ENCODE results near the gene SORBS2.
A peak's percentile ranks its signal among the peaks of the same experiment; 100 is the strongest.

Gene SORBS2

DNA sequence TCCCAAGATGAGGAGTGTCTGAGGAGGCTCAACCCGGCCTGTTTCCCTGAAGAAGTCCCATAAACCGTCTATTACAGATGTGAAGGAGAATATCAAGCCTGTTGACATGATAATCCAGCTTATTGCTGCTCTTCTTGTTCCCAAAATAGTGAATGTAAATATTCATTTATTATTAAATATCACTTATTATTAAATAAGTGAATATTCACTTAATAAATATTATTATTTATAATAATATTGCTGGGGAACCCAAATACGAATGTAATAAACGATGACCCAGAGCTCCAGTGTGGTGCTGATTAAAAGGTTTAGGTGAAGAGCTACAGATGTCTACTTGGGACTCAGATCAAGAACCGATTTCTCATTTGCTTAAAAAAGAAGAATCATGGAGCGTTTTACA lies 23.8 kb upstream of the SORBS2 start:
- no peak for DNase-seq

DNA sequence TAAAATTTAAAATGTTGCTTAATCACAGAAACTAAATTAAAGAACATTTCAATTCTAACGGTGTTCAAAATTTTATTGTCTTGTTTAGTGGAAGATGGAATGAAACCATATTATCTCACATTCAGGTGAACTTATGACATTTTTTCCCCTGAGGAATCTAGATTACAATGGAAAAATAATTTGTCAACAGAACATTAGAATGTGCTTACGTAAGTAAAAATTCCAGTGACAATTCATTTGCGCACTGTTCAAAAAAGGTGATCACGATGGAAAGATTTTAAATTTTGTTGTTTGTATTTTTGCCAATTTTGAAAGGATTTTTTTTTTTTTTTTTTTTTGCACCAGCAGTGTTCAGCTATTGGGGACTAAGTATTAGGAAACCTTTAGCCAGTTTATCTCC lies 23.3 kb upstream of the SORBS2 start:
- no peak for DNase-seq

DNA sequence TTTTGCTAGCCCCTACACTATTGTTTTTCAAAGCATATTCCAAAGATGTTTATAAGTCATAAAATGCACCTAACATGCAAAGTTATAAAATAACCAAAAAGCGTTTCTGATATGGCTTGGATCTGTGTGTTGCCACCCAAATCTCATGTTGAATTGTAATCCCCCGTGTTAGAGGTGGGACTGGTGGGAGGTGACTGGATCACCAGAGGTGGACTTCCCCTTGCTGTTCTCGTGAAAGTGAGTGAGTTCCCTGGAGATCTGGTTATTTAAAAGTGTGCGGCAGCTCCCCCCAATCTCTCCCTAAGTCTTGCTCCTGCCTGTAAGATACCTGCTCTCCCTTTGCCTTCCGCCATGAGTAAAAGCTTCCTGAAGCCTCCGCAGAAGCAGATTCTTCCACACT lies 22.8 kb upstream of the SORBS2 start:
- DNase-seq, result no peak

DNA sequence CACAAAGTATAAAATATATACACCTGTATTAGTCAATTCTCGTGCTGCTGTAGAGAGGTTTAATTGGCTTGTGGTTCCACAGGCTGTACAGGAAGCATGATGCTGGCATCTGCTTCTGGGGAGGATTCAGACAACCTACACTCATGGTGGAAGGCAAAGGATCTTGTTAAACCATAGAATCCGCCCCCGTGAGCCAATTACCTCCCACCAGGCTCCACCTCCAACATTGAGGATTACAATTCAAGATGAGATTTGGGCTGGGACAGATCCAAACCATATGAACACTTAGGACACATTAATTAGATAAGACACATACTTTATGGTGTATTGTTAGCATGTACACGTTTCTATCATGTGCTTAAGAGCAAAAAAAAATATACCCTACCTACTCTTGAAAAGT lies 22.1 kb upstream of the SORBS2 start:
- DNase-seq, result peak; percentile 62

DNA sequence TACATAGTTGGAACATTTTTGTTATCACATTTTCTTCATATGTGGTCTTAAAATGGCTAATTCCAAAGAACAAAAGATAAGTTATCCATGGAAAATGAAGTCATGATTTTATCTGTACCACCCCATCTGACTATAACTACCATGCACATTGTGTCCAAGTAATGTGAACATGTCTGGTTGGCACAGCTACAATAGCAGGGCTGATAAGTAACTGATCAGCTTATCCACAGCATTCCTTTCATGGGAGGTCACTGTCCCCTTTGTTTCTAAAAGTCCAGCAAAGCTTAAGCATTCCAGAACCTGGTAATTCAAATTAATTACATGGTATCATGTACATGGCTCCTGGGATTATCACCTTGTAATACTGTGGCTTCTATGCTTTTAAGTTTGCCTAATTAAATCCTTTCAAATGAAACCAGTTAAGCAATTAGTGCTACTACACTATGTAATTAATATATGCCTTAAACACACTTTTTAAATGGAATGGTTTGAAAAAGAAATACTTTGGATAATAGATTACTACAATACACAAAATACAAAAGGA lies 21.1 kb upstream of the SORBS2 start:
- DNase-seq, result peak; percentile 1

DNA sequence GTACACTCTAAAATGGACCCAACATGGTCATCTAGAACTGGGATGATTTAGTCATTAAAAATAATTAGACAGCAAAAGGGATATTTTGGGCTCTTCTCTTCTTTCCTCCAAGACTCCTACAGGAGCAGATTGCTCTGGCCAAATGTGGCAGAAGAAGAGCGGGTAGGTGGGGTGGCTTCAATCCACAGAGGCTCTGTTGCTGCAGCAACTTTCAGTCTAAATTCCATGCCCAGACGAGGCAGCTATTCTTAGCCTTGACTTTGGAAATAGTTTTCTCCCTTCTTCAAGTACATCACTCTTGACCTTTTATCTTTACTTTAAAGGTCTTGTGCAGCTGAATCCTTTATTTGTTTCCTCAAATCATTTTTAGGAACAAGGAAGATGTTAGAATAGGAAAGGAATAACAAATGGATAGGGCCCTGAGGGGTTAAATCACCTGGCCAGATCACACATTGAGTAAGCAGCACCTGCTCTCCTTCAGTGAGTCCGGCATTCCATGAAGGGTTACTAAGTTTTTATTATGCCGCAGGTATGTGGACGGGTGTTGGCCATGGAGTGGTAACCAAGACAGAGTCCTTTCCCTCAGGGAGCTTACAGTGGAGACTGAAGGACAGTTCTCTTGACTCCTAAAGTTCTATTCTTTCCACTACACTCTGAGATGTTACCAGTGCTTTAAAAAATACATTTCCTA lies 19.3 kb upstream of the SORBS2 start:
- no peak for DNase-seq

DNA sequence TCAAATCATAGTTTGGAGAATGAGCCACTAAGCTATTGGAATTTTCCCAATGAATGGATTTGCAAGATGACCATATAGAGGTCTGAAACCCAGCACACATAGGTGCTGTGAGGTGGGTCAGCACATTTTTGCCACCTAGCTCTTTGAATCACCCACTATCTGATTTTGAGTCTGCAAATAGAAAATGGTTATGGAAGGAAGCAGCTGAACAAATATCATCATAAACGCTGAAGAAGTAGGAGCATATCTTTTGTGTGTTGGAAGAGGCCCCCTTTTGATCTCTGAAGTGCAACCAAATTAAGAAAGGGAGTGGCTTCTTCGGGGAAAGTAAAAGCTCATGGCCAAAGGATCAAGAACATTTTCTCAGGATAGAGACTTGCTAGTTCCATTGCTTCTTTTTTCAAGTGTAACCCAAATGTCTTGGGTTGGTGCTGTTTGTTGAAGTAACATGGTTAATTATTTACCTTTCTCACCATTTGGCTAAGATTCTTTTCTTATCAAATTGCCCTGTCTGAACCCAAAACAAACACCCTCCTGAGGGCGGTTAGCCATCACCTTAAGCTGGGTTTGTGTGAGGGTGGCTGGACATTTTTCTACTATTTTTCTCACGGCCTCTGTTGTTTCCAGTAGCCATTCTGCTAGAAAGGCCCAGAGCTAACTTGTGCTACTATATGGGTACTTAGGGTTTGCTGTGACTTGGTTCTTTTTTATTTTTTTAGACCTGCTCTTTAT lies 18.4 kb upstream of the SORBS2 start:
- no peak for DNase-seq

DNA sequence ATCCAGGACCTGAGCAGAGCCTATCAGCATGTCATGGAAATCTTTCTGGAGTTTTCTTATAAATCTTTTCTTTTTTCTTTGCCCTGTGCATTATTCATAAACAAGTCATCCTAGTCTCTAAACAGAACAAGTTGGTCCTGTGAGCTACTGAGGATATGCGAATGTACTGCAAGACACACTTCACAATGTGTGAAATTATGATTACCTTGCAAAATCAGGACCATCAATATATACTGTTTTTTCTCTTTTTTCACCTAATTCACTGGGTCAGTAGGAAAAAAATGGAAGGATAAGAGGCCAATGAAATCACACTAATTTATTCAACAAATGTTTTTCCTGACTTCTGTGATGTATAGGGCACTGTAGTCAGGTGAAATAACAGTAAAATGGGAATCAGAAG lies 14.4 kb upstream of the SORBS2 start:
- no peak for DNase-seq

DNA sequence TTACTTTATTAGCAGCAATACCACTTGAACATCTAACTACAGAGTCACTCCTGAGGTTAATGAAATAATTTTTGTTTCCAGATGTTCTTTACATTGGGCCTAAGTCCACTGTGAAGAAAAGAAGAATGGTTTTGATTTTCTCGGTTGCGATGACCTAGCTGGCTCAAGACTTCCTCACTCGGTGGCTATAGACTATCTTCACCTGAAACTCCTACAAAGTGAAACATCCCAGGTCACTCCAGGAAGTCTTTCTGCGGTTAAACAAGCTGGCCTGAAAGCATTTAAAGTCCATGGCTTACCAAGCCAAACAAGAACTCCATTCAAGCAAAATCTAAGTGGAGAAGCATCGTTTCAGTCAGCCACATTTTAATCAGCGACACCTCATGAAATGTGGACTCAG lies 13.7 kb upstream of the SORBS2 start:
- DNase-seq, result no peak

DNA sequence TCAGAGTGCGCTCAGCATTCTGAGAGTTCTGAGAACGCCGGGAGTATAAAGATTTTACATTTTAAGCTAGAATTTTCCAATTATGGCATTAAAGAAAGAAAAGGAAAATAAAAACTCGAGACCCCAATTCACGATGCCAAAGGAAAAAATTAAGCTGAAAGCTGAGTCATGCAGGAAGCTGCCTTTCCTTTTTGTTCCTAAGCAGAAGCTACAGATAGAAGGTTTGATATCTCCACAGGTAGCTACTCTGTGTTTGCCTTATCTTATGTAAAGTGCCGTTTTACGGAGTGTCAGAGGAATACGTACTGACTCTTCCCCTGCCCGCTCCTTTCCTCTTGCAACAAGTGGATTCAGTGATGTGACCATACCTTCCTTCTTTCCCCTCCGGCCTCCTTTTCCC lies 10.8 kb upstream of the SORBS2 start:
- DNase-seq, result no peak

DNA sequence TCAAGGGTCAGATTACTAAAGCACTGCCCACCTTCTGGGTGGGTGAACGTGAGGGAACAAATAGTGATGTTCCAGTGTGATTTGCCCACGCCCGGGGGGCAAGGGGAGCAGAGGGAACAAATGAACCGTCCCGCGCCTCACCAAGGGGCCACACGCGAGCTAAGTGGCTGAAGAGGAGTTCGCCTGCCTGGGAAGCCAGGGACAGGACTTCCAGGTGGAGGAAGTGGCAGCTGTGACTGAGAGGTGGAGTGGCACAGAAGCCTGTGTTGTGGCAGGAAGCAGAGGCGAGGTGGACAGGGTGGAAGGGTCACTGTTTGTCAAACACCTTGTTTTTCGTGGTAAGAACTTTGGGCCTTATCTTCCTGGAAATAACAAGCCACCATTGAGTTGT lies 9.0 kb upstream of the SORBS2 start:
- DNase-seq, result no peak

DNA sequence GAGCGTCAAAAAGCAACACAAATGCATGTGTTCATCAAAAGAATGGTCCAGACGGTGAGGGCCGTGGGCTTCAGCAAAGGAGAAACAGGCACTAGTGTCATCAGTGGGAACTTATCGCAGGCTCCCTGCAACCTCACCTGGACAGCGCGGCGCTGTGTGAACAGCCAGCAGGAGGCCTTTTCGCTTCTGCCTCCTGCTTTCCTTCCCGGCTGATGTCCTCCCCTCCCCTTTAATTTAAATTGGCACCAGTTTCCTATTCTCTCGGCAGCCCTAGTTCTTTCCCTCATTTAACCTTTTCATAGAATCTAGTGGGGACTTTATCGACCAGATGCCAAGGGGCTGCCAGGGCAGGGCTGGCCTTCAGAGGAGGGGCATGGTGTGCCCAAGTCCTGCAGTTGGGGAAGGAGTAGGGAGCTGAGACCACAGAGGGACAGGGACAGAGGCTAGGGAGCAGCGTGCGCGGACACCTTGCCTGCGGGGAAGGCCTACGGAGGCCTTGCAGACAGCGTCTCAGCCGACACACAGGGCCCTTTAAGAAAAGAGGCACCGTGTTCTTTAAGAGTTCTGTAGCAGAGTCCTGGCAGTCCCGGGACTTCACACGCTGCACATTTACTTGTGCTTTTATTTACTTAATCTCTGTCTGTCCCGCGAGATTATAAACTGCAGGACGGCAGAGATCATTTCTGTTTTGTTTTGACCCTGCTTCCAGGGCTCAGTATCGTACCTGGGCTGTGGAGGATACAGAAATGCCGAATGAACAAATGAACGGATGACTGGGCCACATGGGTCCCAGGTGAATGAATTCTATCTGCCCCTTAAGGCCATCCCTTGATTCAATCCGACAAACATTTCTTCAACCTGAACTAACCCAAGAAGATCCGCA lies 8.4 kb upstream of the SORBS2 start:
- DNase-seq, result no peak

DNA sequence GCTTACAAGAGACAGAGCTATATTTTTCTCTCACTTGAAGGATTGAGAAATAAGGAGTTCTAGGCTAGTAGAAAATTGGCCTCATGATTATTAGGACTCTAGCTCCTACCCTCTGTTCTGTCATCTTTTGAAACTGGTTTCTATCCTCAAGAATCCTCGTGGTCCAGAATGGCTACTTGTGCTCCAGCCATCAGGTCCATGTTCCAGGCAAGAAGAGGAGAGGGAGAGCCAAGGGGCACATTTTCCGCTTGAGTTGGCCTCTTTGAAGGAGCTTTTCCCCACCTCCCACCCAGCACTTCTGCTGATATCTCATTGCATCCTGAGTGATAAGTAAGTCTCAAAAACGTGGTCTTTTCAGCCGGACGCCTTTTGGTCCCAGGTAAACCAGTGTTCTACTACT lies 7.2 kb upstream of the SORBS2 start:
- DNase-seq, result no peak

DNA sequence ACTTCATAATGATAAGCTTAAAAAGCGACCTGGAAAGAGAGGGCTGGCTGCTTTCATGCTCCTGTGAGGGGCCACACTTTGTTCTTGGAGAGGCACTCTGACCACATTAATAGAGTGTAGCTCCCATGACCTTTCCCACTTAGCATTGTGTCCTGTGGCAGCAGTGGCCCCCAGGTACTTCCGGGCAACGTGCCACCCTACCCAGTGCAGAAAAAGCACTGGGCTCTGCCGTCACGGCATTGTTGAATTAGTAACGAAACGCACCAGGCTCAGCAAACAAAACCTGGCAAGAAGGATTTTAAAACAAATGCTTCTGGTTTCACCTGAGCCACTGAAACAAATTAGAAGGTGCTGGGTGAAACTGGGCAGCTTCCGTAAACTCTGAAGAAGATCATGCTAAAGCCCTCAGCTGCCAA lies 5.4 kb upstream of the SORBS2 start:
- no peak for DNase-seq

DNA sequence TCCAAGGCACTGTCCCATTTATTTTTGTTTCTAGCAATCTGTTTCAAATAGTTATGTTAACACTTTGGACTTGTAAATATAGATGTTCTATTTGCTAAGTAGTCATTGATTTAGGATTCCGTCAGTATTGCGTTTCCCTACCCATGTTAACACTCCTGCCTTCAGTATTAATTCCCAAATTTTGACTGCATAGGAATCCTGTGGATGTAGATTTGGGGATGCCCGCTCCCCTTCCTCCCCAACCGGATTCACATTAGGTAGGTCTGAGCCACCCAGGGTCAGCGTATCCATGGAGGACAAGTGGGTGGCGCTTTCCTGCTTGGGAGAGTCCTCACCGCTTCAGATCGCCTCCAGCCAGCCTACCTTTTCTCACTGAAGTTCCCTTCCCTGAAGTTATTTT lies 1.1 kb upstream of the SORBS2 start:
- no peak for DNase-seq

DNA sequence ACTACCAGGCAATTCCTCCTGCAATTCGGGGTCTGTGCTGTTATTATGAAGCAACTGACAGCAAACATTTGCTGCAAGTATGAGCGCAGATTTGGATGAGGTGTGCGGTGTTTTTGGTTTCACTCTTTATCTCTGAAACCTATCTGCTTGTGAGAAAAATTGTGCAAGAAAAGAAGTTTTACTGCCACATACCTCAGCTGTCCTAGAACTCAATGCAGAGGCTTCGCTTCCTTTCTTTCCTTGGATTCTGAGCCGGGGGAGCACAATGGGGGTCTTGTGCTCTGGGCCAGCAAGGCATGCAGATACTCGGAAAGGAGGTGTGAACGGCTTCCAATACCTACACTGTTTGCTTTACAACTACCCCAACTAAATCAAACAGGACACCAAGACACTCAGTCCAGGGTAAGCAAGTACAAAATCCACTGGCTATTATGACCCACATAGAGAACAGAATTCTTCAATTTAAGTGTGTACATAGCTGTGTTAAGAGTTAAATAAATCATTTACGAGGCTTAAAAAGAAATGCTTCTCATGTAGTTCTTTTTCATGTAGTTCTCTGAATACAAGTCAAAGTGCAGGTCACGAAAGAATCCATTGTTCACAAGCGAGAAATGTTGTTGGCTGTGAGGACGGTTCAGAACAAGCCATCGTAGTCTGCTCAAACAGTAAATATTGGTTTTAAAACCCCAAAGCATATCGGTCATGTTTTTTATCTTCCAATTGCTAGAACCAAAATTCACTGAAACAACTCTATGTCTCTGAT lies 1.1 kb downstream of the SORBS2 start:
- no peak for DNase-seq

DNA sequence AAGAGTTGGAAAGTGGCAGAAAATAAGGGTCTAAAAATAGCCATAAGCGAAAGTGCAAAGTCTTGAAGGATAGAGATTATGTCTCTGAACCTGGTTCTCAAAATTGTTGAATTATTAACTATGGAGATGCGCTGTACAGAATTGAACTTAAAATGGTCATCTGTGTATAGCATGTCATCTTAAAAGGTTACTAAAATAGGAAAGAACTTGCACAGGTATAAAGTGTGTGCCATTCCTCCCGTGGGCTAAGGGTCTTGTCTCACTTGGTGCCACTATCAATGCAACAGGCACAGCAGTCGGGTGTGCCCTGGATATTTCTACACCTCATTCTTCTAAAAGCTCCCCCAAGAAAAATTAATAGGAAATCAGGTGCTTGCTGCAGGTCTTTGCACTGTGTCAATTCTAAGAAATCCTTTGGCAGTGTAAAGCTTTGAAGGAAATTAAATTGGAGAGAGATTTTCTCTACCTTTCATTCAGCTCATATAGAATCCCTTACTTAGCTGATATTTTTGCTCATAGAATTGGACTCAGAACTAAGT lies 2.4 kb downstream of the SORBS2 start:
- DNase-seq, result no peak

DNA sequence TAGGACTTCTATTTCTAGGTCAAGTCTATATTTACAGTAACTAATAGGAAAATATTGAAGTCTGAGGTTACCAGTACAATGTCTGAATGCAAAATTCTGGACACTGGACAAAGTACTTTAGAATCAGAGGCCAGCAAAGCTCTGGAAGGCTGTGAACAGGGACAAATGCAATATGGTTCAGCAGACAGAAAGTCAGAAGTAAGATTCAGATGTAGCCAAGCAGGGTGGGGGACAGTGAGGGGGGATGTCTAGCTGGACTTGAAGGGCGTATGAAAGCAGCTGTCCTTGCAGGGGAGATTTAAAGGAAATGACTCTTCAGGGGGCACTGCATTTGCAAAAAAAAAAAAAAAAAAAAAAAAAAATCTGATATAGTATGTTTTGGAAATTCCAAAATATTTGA lies 2.9 kb downstream of the SORBS2 start:
- no peak for DNase-seq

DNA sequence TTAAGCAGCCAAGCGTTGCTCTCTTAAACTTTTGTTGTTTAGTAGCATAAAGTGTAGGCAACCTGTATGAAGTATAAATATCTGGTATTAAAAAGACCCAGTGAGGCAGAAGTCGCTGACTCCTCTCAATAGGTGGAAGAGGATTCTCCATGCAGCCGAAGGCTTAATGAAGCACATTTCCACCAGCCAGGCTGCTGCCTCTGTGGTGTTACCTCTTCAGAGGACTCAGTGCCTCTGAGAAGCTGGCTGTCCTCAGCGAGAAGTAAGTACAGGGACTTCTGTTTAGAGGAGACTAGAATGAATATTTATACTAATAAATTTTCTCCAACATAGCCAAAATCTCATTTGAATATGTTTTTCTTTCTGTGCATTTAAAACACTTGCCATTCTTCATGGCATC lies 6.0 kb downstream of the SORBS2 start:
- no peak for DNase-seq

DNA sequence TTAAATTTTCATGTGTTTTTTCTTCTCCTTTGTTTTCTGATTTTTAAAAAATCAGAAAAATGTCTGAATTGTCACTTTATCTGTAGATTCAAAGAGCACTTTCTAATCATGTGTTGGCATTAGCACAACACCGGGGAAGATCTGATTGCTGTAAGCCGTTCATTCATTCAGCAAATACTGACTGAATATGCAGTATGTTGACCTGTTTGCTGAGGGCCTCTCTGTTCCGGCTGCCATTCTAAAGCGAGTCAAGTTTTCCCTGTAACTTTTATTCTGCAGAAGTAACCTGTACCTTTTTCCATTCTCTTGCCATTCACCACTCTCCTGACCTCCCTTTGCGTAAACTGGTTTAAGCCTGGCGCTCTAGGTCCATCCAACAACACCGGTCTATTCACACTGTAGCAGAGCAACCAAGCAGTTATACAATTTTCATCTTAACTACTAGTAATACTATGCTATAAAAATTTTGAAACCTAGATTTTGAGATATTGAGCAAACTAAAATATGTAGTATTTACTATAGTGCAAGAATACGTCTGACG lies 6.7 kb downstream of the SORBS2 start:
- no peak for DNase-seq

DNA sequence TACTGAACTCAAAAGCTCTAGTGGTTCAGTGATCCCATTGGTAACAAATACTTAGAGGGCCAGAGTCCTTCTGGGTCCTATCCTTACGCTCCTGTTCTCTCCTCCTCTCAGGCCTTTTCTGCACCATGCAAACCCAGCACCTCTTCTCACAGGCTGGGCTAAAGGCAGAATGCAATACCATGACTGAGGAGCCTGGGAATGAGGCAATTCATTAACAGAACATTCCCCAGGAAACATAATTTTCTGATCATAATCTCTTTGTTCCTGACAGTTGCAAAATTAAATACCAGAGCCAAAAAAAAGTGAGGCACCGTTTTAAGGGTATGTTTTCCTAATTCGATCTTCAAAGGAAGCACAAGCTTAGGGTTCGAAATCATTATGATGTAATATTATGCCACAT lies 9.0 kb downstream of the SORBS2 start:
- DNase-seq, result no peak

DNA sequence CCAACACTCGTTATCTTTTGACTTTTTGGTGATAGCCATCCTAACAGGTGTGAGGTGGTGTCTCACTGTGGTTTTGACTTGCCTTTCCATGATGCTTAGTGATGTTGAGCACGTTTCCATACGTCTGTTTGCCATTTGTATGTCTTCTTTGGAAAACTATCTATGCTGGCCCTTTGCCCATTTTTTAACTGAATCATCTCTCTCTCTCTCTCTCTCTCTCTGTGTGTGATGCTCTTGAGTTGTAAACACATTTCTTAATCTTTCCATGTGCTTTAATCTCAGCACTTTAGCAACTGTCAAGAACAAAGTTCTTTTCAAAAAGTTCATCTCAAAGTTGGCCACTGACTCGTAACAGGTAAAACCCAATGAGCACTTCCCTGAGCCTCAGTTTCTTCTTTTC lies 10.5 kb downstream of the SORBS2 start:
- no peak for DNase-seq
